ENCODE data around the gene ATP10A.

Gene ATP10A

GRCh38 chr15:25852661-25853524 is 10.2 kb downstream of the ATP10A start:
- peak; percentile 51 for DNase-seq

GRCh38 chr15:25852027-25852426 is 11.1 kb downstream of the ATP10A start:
- no peak for DNase-seq

- peak; percentile 87 for DNase-seq
These were observed 12.7 kb downstream of the ATP10A start for GRCh38 chr15:25850154-25851111.

- peak; percentile 18 for DNase-seq
These were observed 13.8 kb downstream of the ATP10A start for GRCh38 chr15:25849157-25849921.

- DNase-seq, result peak; percentile 12
These were observed 14.4 kb downstream of the ATP10A start for GRCh38 chr15:25848784-25849156.

GRCh38 chr15:25848325-25848724 is 14.8 kb downstream of the ATP10A start:
- DNase-seq, result no peak

GRCh38 chr15:25847051-25847450 is 16.1 kb downstream of the ATP10A start:
- DNase-seq, result peak; percentile 33

GRCh38 chr15:25846377-25846776 is 16.8 kb downstream of the ATP10A start:
- peak; percentile 77 for DNase-seq

- DNase-seq, result no peak
These were observed 18.0 kb downstream of the ATP10A start for GRCh38 chr15:25844981-25845680.

- no peak for DNase-seq
These were observed 18.6 kb downstream of the ATP10A start for GRCh38 chr15:25844542-25844941.

GRCh38 chr15:25844076-25844475 is 19.1 kb downstream of the ATP10A start:
- no peak for DNase-seq

GRCh38 chr15:25839638-25840156 is 23.4 kb downstream of the ATP10A start:
- no peak for DNase-seq

- no peak for DNase-seq
These were observed 24.3 kb downstream of the ATP10A start for GRCh38 chr15:25838871-25839195.

GRCh38 chr15:25838191-25838870 is 24.8 kb downstream of the ATP10A start:
- DNase-seq, result no peak

- no peak for DNase-seq
These were observed 31.0 kb downstream of the ATP10A start for GRCh38 chr15:25832158-25832557.

GRCh38 chr15:25830844-25831451 is 32.2 kb downstream of the ATP10A start:
- DNase-seq, result no peak

GRCh38 chr15:25829073-25829472 is 34.1 kb downstream of the ATP10A start:
- no peak for DNase-seq

GRCh38 chr15:25825207-25825606 is 37.9 kb downstream of the ATP10A start:
- no peak for DNase-seq

GRCh38 chr15:25824618-25825017 is 38.5 kb downstream of the ATP10A start:
- DNase-seq, result no peak

GRCh38 chr15:25812845-25813244 is 50.3 kb downstream of the ATP10A start:
- DNase-seq, result no peak

- no peak for DNase-seq
These were observed 51.1 kb downstream of the ATP10A start for GRCh38 chr15:25812073-25812472.

Data from CD4-positive, alpha-beta T cell treated with Interleukin-17A for 4 hours (primary cell).